ENCODE measurements around the gene ARHGAP1. TPM values are rescaled to one million over a fixed set of nuclear protein-coding genes. Genes with fewer than 3 reads are reported as not detected.
"Not testable (repeated sequence)": the region's sequence is repeated elsewhere in the genome, so short reads cannot be mapped to it uniquely, and the experiment has no call there.

The ARHGAP1 gene
- total RNA-seq, 1 experiment from 2014 or later, result 43.5 TPM

DNA sequence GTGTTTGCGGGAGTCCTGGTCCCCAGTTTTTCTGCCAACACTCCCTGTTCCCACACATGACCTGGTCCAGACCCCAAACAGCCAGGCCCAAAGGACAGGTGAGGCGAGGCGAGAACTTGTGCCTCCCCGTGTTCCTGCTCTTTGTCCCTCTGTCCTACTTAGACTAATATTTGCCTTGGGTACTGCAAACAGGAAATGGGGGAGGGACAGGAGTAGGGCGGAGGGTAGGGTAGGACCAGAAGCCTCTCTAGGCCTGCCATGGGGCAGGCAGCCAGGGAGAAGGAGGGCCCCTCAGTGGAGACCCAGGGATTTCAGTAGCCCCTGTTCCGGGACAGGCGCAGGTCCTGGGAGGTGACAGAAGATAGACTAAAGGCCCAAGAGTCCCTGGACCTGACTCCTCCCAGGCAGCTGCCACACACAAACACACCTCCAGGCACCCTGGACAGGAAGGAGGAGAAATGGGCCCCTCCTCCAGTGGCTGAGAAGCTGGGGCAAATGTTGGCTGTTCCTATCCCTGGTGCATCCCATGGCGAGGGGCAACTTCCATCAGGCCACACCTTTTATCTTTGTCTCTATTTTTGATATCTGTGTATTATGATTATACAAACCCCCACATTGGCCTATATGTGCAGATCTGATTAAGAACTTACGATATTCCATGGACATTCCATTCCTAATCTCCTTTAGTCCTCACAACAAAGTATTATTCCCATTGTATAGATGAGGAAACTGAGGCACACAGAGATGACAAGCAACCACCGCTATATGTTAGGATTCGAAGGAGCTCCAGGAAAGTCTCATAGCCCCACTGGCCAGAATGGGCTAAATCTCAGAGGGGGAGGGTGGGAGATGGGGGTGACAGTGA lies 18.0 kb upstream of the ARHGAP1 start:
- peak overlapping the region; percentile 58 for H3K27ac ChIP-seq (ENCODE audit: low read length)
- no peaks in the 10 kb centered on the region for H3K36me3 ChIP-seq (ENCODE audit: control insufficient read depth, insufficient read depth, low read length)
- ATAC-seq (peak; percentile 87), DNase-seq (ENCODE audit: low read depth, low spot score) (no peak)
- in situ Hi-C loops (cut with HindIII; ENCODE audit: low pct_unique_long_range_greater_than_20kb, low sequenced_read_pairs) (no loop called here), intact Hi-C loops (cut with micrococcal nuclease; ENCODE audit: unreplicated experiment) (no loop called here)
- POLR2A ChIA-PET, result interaction anchor here (0.6 kb wide), 1 partner anchor 137 kb away, joined by 12 read pairs; no protein-coding TSS in a partner anchor
- BruUV-seq (replicated peaks), result no TSS peak
- H3K4me3 ChIP-seq (ENCODE audit: low read depth in 2 of 2, low read length in 2 of 2), result no peak overlapping the region
- H3K27me3 ChIP-seq (ENCODE audit: control insufficient read depth, insufficient read depth, low read length), result no peaks in the 10 kb centered on the region
- H3K4me1 ChIP-seq (ENCODE audit: control insufficient read depth, insufficient read depth, low read length), result peaks cover 14% of the 10 kb centered on the region
- H3K9me3 ChIP-seq (ENCODE audit: control insufficient read depth, insufficient read depth, low read depth, low read length), result no peaks in the 10 kb centered on the region
- TF ChIP-seq, protein P1, sequence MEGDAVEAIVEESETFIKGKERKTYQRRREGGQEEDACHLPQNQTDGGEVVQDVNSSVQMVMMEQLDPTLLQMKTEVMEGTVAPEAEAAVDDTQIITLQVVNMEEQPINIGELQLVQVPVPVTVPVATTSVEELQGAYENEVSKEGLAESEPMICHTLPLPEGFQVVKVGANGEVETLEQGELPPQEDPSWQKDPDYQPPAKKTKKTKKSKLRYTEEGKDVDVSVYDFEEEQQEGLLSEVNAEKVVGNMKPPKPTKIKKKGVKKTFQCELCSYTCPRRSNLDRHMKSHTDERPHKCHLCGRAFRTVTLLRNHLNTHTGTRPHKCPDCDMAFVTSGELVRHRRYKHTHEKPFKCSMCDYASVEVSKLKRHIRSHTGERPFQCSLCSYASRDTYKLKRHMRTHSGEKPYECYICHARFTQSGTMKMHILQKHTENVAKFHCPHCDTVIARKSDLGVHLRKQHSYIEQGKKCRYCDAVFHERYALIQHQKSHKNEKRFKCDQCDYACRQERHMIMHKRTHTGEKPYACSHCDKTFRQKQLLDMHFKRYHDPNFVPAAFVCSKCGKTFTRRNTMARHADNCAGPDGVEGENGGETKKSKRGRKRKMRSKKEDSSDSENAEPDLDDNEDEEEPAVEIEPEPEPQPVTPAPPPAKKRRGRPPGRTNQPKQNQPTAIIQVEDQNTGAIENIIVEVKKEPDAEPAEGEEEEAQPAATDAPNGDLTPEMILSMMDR (IDR thresholded peaks at IDR 0.05), result no peak
- TF ChIP-seq SIN3A (IDR thresholded peaks at IDR 0.05; ENCODE audit: borderline replicate concordance, insufficient read depth, low read depth, low read length) (no peak), TCF7L2 (IDR thresholded peaks at IDR 0.05; ENCODE audit: low read depth, low read length) (no peak), REST (IDR thresholded peaks at IDR 0.05; ENCODE audit: insufficient read depth in 1 of 2, low read depth in 2 of 2, low read length in 1 of 2) (no peak), POLR2AphosphoS5 (IDR thresholded peaks at IDR 0.05; ENCODE audit: low read depth, low read length) (no peak)
- CTCF ChIA-PET, result no interaction called here

- H3K36me3 ChIP-seq (ENCODE audit: control insufficient read depth, insufficient read depth, low read length); ATAC-seq; CTCF ChIA-PET; BruUV-seq (replicated peaks); H3K9me3 ChIP-seq (ENCODE audit: control insufficient read depth, insufficient read depth, low read depth, low read length); DNase-seq (ENCODE audit: low read depth, low spot score); in situ Hi-C loops (cut with HindIII; ENCODE audit: low pct_unique_long_range_greater_than_20kb, low sequenced_read_pairs); intact Hi-C loops (cut with micrococcal nuclease; ENCODE audit: unreplicated experiment); H3K27me3 ChIP-seq (ENCODE audit: control insufficient read depth, insufficient read depth, low read length); POLR2A ChIA-PET; H3K4me3 ChIP-seq (ENCODE audit: low read depth in 2 of 2, low read length in 2 of 2): not testable (repeated sequence)
- Histone ChIP-seq H3K27ac (ENCODE audit: low read length) (peak overlapping the region; percentile 58), H3K4me1 (ENCODE audit: control insufficient read depth, insufficient read depth, low read length) (peaks cover 14% of the 10 kb centered on the region)
Measured at GRCh38 chr11:46717825-46718154, 17.4 kb upstream of the ARHGAP1 start.

GRCh38 chr11:46712874-46713576 lies 12.6 kb upstream of the ARHGAP1 start:
- BruUV-seq (replicated peaks), result no TSS peak
- Histone ChIP-seq H3K27ac (ENCODE audit: low read length) (no peak overlapping the region), H3K9me3 (ENCODE audit: control insufficient read depth, insufficient read depth, low read depth, low read length) (no peaks in the 10 kb centered on the region), H3K36me3 (ENCODE audit: control insufficient read depth, insufficient read depth, low read length) (no peaks in the 10 kb centered on the region), H3K4me3 (ENCODE audit: low read depth in 2 of 2, low read length in 2 of 2) (no peak overlapping the region), H3K27me3 (ENCODE audit: control insufficient read depth, insufficient read depth, low read length) (no peaks in the 10 kb centered on the region), H3K4me1 (ENCODE audit: control insufficient read depth, insufficient read depth, low read length) (peaks cover 5% of the 10 kb centered on the region)
- no peak for DNase-seq (ENCODE audit: low read depth, low spot score)
- TF ChIP-seq POLR2AphosphoS5 (IDR thresholded peaks at IDR 0.05; ENCODE audit: low read depth, low read length), result no peak
- TF ChIP-seq, protein P1 (IDR thresholded peaks at IDR 0.05), result no peak
- no peak for TF ChIP-seq TCF7L2 (IDR thresholded peaks at IDR 0.05; ENCODE audit: low read depth, low read length)
- TF ChIP-seq REST (IDR thresholded peaks at IDR 0.05; ENCODE audit: insufficient read depth in 1 of 2, low read depth in 2 of 2, low read length in 1 of 2), result no peak
- TF ChIP-seq SIN3A (IDR thresholded peaks at IDR 0.05; ENCODE audit: borderline replicate concordance, insufficient read depth, low read depth, low read length), result no peak
- intact Hi-C loops (cut with micrococcal nuclease; ENCODE audit: unreplicated experiment), result no loop called here
- in situ Hi-C loops (cut with HindIII; ENCODE audit: low pct_unique_long_range_greater_than_20kb, low sequenced_read_pairs), result no loop called here
- ATAC-seq, result no peak
- POLR2A ChIA-PET, result no interaction called here
- CTCF ChIA-PET, result no interaction called here

All from Panc1 (cell line).